Activated T-helper 9 cell treated with anti-CD3 and anti-CD28 coated beads, Interleukin-2, amount 50 U/mL, for 16 hours (primary cell): Measurements from ENCODE around the gene PAN2.
A peak's percentile ranks its signal among the peaks of the same experiment; 100 is the strongest.
"Not testable (repeated sequence)": the region's sequence is repeated elsewhere in the genome, so short reads cannot be mapped to it uniquely, and the experiment has no call there.

Experiments
- DNase-seq: peaks from one replicate; pipeline ENCODE4 v3.0.0-alpha.2; 2020; ENCODE audit warnings: low read depth

Gene PAN2

GRCh38 chr12:56304872-56305590 lies 28.8 kb downstream of the PAN2 start:
- no peak for DNase-seq

DNA sequence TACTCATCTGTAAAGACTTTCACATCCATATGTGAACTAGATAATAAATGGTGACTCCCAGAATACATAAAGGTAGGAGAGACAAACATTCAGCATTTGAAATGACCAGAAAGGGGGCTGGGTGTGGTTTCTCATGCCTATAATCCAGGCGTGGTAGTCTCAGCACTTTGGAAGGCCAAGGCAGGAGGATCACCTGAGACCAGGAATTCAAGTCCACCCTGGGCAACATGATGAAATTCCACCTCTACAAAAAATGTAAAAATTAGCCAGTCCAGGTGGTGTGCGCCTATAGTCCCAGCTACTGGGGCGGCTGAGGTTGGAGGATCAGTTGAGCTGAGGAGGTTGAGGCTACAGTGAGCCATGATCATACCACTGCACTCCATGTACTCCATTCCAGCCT lies 29.5 kb downstream of the PAN2 start:
- no peak for DNase-seq

DNA sequence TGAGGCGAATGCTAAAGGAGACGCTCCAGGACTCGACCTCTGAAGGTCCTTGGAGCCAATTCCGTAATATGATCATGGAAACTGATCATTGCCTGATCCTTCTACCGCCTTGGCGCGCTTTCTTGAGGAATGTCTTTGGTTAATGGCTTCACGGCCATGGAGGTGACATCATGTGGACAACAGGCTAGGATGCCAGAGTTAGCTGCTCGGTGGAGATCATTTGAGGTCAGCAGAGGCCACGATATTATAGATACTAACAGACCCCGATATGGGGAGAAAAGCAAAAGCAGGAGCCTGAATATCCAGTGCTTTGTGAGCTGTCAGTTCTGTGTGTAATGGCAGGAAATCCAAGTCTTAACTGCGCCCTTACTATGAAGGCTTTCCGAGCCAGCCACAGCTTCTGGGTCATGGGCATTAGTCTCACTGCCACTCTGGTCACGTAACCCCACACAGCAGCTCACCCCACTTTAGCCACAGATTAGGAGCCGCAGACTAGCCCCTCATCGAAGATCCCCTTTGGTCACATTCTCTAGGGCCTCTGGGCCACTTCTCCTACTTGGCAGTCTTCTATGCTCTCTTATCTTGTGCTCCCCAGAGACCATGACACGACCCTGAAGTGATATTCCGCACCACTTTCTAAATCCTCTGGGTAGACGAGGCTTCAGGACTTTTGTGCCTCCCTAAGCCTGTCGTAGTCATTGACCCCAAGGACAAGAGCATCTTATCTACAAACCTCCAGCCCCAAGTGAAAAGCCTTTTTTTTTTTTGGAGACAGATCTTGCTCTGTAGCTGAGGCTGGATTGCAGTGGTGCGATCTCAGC lies 32.9 kb downstream of the PAN2 start:
- DNase-seq = no peak

DNA sequence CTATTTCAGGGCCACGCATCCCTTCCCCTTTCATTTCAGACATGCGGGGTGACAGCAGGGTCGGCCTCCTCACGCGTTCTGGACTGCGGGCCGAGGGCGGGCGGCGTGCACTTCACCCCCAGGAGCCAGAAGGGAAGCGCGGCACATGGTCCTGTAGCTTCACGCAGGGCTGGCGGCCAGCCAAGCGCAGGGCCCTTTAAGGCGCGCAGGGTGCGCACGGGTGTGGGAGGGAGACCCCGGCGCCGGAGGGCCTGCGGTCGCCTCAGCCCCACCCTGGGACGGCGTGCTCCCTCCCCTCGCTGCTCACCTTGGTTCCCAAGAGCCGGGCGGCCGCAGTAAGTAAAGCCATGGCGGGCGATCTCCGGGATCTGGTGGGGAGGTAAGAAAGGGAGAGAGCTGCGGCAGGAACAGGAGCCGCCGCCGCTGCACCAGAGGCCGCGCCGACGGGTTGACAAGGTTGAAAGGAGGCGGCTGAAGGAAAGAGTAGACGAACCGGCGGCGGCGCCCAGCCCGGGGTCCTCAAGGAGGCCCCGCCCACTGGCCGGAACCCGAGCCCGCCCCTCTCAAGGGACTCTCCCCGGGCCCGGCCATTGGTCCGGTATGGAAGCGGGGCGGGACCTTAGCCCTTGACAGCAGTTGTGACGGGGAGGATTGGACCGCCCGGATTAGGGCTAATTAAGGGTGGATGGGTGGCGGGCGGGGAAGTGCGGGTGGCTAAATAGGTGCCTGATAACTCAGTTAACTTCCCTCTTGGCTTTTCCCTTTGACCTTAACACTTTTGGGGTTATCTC lies 33.8 kb downstream of the PAN2 start, which contains the start of gene CS:
Gene CS, minus strand, starts transcription at position 478 of the 791 bp plus-strand sequence. Its CDS starts 129 bp downstream, at position 349.
- DNase-seq = peak; percentile 99

- no peak for DNase-seq
Observed at GRCh38 chr12:56299308-56299852, 34.4 kb downstream of the PAN2 start.

DNA sequence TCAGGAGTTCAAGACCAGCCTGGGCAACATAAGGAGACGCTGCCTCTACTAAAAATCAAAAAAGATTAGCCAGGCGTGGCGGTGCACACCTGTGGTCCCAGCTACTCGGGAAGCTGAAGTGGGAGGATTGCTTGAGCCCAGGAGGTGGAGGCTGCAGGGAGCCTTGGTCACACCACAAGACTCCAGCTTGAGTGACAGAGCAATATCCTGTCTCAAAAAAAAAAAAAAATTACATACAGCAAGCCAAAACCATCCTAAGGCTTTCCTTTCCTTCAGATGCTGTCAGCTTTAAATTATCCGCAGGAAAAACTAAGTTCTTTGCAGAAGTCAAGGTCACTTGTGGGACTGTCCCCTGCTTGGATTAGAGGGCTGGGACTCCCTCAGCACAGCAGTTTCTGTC lies 35.0 kb downstream of the PAN2 start:
- DNase-seq = no peak

GRCh38 chr12:56297400-56297799 lies 36.4 kb downstream of the PAN2 start:
- no peak for DNase-seq

- DNase-seq = no peak
Observed at GRCh38 chr12:56296295-56296694, 37.5 kb downstream of the PAN2 start.

DNA sequence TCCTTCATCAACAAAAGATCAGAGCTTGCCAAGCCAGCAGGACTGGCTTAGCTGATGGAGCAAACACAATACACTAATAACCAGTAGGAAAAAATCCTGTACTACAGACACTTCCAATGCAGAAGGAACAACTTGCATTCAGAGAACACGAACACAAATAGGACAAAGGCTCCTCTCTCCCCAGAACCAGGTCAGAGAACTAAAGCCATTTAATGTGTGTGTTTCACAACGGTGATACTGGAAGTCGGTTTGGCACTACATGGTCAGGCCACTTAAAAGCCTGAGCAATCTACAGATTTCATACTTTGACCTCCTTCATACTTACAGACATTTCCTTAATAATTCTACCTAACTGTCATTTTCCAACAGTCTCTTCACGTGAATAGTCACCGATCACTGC lies 40.0 kb downstream of the PAN2 start:
- DNase-seq = no peak

GRCh38 chr12:56288705-56289387 lies 45.0 kb downstream of the PAN2 start:
- DNase-seq = no peak

DNA sequence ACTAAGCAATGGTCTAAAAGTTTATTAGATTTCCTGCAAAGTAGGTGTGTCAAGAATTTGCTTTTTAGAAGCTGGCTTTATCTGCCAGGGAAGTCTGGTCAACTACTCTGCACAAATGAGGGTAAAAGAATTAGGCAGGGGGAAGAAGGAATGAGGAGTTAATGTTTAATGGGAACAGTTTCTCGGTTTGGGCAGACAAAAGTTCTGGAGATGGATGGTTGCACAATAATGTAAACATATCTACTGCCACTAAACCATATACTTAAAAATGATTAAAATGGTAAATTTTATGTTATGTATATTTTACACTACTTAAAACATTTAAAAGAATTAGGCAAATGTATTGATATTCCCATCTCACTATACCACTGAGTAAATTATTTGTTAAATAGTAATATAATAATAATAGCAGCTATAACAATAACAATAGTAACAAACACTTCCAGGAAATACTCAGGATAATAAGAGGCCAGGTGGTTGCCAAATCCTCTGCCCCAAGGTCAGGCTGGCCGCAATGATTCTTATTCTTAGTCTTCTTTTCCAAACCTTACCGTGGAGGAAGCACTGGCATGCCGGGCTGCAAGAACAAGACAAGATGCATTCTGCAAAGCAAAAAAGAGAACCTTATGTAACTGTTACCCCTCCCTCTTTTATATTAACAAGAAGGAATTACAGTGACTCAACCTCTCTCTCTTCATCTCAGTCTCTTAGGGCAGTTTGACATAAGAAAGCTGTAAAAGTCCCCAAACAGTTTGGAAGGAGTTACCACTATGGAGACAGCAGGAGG lies 47.6 kb downstream of the PAN2 start:
- no peak for DNase-seq

DNA sequence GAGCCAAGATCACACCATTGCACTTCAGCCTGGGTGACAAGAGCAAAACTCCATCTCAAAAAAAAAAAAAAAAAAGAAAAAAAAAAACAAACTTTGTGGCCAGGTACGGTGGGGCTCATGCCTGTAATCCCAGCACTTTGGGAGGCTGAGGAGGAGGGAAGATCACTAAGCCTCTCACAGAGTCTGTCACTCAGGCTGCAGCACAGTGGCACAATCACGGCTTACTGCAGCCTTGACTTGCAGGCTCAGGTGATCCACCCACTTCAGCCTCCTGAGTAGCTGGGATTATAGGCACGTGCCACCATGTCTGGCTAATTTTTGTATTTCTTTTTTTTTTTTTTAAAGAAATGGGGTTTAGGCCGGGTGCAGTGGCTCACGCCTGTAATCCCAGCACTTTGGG lies 49.5 kb downstream of the PAN2 start:
- DNase-seq = not testable (repeated sequence)

DNA sequence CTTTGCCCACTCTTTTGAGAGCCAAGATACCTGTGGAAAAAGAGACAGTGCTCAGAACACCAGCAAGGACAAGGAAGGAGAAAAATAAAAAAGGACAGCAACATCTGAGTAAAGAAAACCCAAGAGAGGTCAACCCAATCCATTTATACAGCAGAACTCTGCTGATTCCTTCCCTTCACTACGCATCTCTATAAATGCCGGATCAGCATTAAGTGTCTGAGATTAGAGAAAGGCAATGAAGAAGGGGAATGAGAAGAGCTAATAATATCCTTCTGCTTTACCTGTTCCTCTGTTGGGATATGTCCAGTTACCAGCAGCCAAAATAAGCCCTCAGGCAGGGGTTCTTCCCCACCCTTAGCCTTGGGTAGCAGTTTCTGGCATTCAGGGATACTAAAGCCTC lies 51.2 kb downstream of the PAN2 start:
- no peak for DNase-seq

DNA sequence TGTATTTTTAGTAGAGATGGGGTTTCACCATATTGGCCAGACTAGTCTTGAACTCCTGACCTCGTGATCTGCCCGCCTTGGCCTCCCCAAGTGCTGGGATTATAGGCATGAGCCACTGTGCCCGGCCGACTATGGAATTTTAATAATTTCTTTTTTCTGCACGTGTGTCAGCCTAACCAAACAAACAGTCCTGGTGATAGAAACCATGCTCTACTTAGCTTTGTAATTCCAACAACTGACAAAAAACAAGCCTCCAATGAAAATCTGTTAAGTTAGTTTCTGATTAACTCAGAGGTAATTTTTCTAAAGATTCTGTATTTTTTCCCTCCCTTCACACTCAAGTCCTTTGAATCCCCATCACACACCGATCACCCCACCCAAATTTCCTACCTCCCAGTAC lies 51.8 kb downstream of the PAN2 start:
- no peak for DNase-seq

- no peak for DNase-seq
Observed at GRCh38 chr12:56280849-56281248, 53.0 kb downstream of the PAN2 start.

DNA sequence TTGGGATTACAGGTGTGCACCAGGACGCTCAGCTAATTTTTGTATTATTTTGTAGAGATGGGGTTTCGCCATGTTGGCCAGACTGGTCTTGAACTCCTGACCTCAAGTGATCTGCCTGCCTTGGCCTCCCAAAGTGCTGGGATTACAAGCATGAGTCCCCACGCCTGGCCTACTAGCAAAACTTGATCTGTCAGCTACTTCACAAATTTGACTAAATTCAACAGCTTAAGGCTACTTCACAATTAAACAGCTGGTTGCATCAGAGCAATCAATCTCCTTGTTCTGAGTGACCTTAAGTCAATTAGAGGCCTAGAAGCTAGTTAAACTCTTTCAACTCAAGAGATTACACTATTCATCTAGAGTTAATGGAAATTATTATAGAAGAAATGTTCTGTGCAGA lies 54.9 kb downstream of the PAN2 start:
- DNase-seq = no peak

GRCh38 chr12:56274299-56274698 lies 59.5 kb downstream of the PAN2 start:
- no peak for DNase-seq

GRCh38 chr12:56272468-56272867 lies 61.3 kb downstream of the PAN2 start:
- not testable (repeated sequence) for DNase-seq

DNA sequence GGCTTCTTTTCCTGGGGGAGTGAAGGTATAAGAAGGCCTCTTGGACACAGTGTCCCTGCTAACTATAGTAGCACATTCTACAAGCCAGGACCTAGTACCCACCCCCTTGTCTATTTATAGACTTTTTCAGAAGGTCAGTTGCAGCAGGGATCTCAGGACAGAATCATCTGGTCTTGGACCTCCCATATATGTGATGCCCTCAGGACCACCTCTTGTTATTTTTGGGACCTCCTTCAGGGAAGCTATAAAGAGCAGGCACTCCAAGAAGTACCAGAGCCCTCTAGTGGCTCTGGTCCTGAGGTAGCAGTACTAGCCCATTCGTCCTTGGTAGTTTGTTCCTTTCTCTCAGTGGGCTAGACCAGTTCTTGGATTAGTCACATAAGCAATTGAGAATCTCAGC lies 62.8 kb downstream of the PAN2 start:
- no peak for DNase-seq

DNA sequence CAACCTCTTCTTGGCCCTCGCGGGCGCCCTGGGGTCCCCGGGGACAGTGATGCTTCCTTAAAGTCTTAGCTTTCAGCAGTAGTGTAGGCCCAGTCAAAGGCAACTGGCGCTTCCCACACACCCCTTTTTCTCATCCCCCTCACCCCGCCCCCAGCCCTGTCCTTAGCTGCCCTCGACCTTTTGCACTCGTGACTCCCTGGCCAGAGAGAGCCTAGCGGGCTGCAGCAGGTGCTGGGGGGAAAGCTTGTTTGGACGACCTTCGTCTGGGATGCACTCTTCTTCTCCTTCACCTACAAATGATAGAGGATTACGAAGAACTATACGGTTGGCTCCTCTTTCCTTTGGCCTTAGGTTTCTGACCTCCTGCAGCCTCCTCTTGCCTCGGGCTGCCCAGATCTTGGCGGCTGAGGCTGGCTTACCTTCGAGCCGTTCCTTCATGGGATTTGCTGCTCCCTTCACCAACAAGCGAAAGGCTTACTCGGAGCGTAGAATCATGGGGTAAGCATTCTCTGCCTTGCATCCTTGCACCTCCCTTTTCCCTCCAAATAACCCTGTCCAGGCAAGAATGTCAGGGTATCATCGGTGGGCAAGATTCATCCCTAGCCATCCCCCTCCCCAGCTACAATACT lies 66.2 kb downstream of the PAN2 start:
- no peak for DNase-seq
